Panc1 (cell line): ENCODE data around the gene THSD8. TPM values are rescaled to one million over a fixed set of nuclear protein-coding genes. Genes with fewer than 3 reads are reported as not detected.

ENCODE experiments used
- ATAC-seq: fragments of 200-7000 bp; cut with Tn5 transposase; 2 replicates; pipeline ENCODE4 v1.9.1; 2020; ENCODE audit warnings: mild to moderate bottlenecking, moderate library complexity
- BruUV-seq: library from RNA; stranded (reverse); fragments of 400-500 nt; replicated peaks from 2 replicates; lab custom pipeline; 2021; lab: Mats Ljungman, UMichigan
- CTCF ChIA-PET: fragments of 300-600 bp; sonication (Branson Sonifier 250); formaldehyde crosslinking; loops from one replicate; lab custom pipeline; 2022; ENCODE audit warnings: antibody characterized with exemption; lab: Charles Lee
- POLR2A ChIA-PET: fragments of 300-600 bp; sonication (Branson Sonifier 250); formaldehyde crosslinking; loops from one replicate; lab custom pipeline; 2022; ENCODE audit warnings: antibody characterized with exemption; lab: Charles Lee
- DNase-seq: peaks from one replicate; pipeline ENCODE4 v3.0.0-alpha.2; 2010; ENCODE audit warnings: low read depth, low spot score
- H3K27ac ChIP-seq: 2 replicates; pipeline ENCODE4 v1.5.1; 2011; ENCODE audit warnings: mild to moderate bottlenecking, low read length, inconsistent platforms
- H3K27me3 ChIP-seq: fragments of 200-500 bp; sonication (Bioruptor generic); 2 replicates; pipeline ENCODE4 v1.6.0; 2014; ENCODE audit warnings: low read length, inconsistent platforms; ENCODE audit not compliant: control insufficient read depth, insufficient read depth
- H3K36me3 ChIP-seq: fragments of 200-500 bp; sonication (Bioruptor generic); 2 replicates; pipeline ENCODE4 v1.5.1; 2014; ENCODE audit warnings: inconsistent platforms, mild to moderate bottlenecking, low read length, moderate library complexity; ENCODE audit not compliant: control insufficient read depth, insufficient read depth
- H3K4me1 ChIP-seq: 2 replicates; pipeline ENCODE4 v1.5.1; 2011; ENCODE audit warnings: inconsistent platforms, mild to moderate bottlenecking, low read length, moderate library complexity; ENCODE audit not compliant: control insufficient read depth, insufficient read depth
- H3K4me3 ChIP-seq, 2 experiments: 2 replicates each; pipeline ENCODE4 v1.5.1; 2011 to 2012; ENCODE audit warnings: low read depth in 2 of 2, low read length in 2 of 2, mild to moderate bottlenecking in 2 of 2, inconsistent platforms in 1 of 2, moderate library complexity in 1 of 2
- H3K9me3 ChIP-seq: fragments of 200-500 bp; sonication (Bioruptor generic); 2 replicates; pipeline ENCODE4 v1.5.1; 2014; ENCODE audit warnings: low read depth, mild to moderate bottlenecking, inconsistent platforms, low read length, moderate library complexity; ENCODE audit not compliant: control insufficient read depth, insufficient read depth
- CTCF ChIP-seq: fragments of 450-650 bp; IDR thresholded peaks from 2 replicates; pipeline ENCODE4 v1.5.1; 2017; ENCODE audit warnings: mild to moderate bottlenecking
- POLR2AphosphoS5 ChIP-seq: IDR thresholded peaks from 2 replicates; pipeline ENCODE4 v1.6.1; 2012; ENCODE audit warnings: mild to moderate bottlenecking, low read depth, low read length, moderate library complexity
- REST ChIP-seq, 2 experiments: IDR thresholded peaks; 2 replicates each; pipeline ENCODE4 v1.6.1; 2011 to 2012; ENCODE audit warnings: low read depth in 2 of 2, control low read depth in 1 of 2, low read length in 1 of 2, mild to moderate bottlenecking in 1 of 2, moderate library complexity in 1 of 2; ENCODE audit not compliant: insufficient read depth in 1 of 2
- SIN3A ChIP-seq: IDR thresholded peaks from 2 replicates; pipeline ENCODE4 v1.6.1; 2012; ENCODE audit warnings: low read depth, mild to moderate bottlenecking, low read length, moderate library complexity, borderline replicate concordance; ENCODE audit not compliant: insufficient read depth
- TCF7L2 ChIP-seq: IDR thresholded peaks from 2 replicates; pipeline ENCODE4 v1.6.1; 2011; ENCODE audit warnings: mild to moderate bottlenecking, low read depth, low read length, inconsistent platforms
- in situ Hi-C: cut with HindIII; loops from 2 replicates; pipeline ENCODE4 v1.10.0; 2016; ENCODE audit warnings: low sequenced_read_pairs, low pct_unique_long_range_greater_than_20kb
- intact Hi-C: fragments of 100-400 bp; cut with micrococcal nuclease; formaldehyde crosslinking; loops from one replicate; pipeline ENCODE4 v1.10.0; 2022; ENCODE audit not compliant: unreplicated experiment
- total RNA-seq: library from RNA; stranded (reverse); gene quantifications from one replicate; pipeline ENCODE4 v1.2.1, GENCODE V29; 2021; ENCODE audit not compliant: unreplicated experiment

Gene THSD8
- total RNA-seq, 1 experiment from 2014 or later, result 24.8 TPM

GRCh38 chr19:12756150-12756883, 45.6 kb upstream of the THSD8 start:
- no peak overlapping the region for H3K4me3 ChIP-seq
- H3K27me3 ChIP-seq, result no peaks in the 10 kb centered on the region
- ChIA-PET POLR2A (interaction anchor here (0.6 kb wide), 1 partner anchor 12 kb away, joined by 3 read pairs; no protein-coding TSS in a partner anchor), CTCF (no interaction called here)
- H3K9me3 ChIP-seq, result no peaks in the 10 kb centered on the region
- in situ Hi-C loops, result no loop called here
- no TSS peak for BruUV-seq
- ATAC-seq, result no peak
- intact Hi-C loops, result no loop called here
- TF ChIP-seq POLR2AphosphoS5 (no peak), CTCF (no peak), TCF7L2 (no peak)
- no peak overlapping the region for H3K27ac ChIP-seq
- no peaks in the 10 kb centered on the region for H3K36me3 ChIP-seq
- DNase-seq, result no peak
- H3K4me1 ChIP-seq, result no peaks in the 10 kb centered on the region

GRCh38 chr19:12757544-12758274, 44.2 kb upstream of the THSD8 start:
- intact Hi-C loops, result no loop called here
- POLR2A ChIA-PET, result interaction anchor here (0.6 kb wide), 1 partner anchor 41 kb away, joined by 4 read pairs; no protein-coding TSS in a partner anchor
- no peaks in the 10 kb centered on the region for H3K27me3 ChIP-seq
- H3K4me1 ChIP-seq, result no peaks in the 10 kb centered on the region
- in situ Hi-C loops, result no loop called here
- DNase-seq, result no peak
- no TSS peak for BruUV-seq
- ATAC-seq, result peak; percentile 93
- no peak for TF ChIP-seq SIN3A
- TF ChIP-seq CTCF, result peak; percentile 96
- no peak for TF ChIP-seq POLR2AphosphoS5
- no peaks in the 10 kb centered on the region for H3K36me3 ChIP-seq
- H3K9me3 ChIP-seq, result no peaks in the 10 kb centered on the region
- CTCF ChIA-PET, result interaction anchor here (0.6 to 1.0 kb wide), 4 partner anchors 8 to 162 kb away, joined by 3 to 7 read pairs (median 4); partner anchors contain the start of gene SYCE2
- peak overlapping the region; percentile 44 to 55 for H3K4me3 ChIP-seq
- H3K27ac ChIP-seq, result peak overlapping the region; percentile 59; the same call in 1 of the 2 replicates

- no peaks in the 10 kb centered on the region for H3K27me3 ChIP-seq
- ATAC-seq (no peak), DNase-seq (no peak)
- H3K36me3 ChIP-seq, result no peaks in the 10 kb centered on the region
- H3K4me1 ChIP-seq, result no peaks in the 10 kb centered on the region
- no TSS peak for BruUV-seq
- CTCF ChIA-PET, result interaction anchor here (0.6 to 2.2 kb wide), 4 partner anchors 14 to 68 kb away, joined by 3 to 16 read pairs (median 5); partner anchors contain the start of gene RNASEH2A
- H3K27ac ChIP-seq, result no peak overlapping the region
- no peaks in the 10 kb centered on the region for H3K9me3 ChIP-seq
- in situ Hi-C loops, result no loop called here
- no peak for TF ChIP-seq POLR2AphosphoS5
- TF ChIP-seq SIN3A, result no peak
- TF ChIP-seq CTCF, result no peak
- TF ChIP-seq REST (IDR thresholded peaks at IDR 0.05; ENCODE audit: insufficient read depth in 1 of 2, low read depth in 2 of 2, low read length in 1 of 2), result no peak
- TF ChIP-seq TCF7L2, result no peak
- intact Hi-C loops, result loop anchor here (5.0 kb wide), 1 partner anchor 38 kb away; no protein-coding TSS in a partner anchor
- H3K4me3 ChIP-seq, result no peak overlapping the region
- POLR2A ChIA-PET, result interaction anchor here (0.5 kb wide), 1 partner anchor 98 kb away, joined by 4 read pairs; no protein-coding TSS in a partner anchor
These were observed 42.2 kb upstream of the THSD8 start for GRCh38 chr19:12759686-12760085.
